DOHH2 (cell line): ENCODE measurements around the gene ATP6V0A4.

Experiments
- CTCF ChIP-seq: fragments of 200-600 bp; sonication (generic); IDR thresholded peaks from one replicate; pipeline ENCODE4 v1.5.1; 2014; ENCODE audit warnings: antibody characterized with exemption, mild to moderate bottlenecking, low read depth, low read length; ENCODE audit not compliant: poor library complexity, severe bottlenecking
- EZH2phosphoT487 ChIP-seq: fragments of 200-600 bp; sonication (generic); IDR thresholded peaks from 2 replicates; pipeline ENCODE4 v1.6.1; 2017; ENCODE audit warnings: borderline replicate concordance, mild to moderate bottlenecking, antibody characterized with exemption, low read length, moderate library complexity, mixed read lengths

DNA sequence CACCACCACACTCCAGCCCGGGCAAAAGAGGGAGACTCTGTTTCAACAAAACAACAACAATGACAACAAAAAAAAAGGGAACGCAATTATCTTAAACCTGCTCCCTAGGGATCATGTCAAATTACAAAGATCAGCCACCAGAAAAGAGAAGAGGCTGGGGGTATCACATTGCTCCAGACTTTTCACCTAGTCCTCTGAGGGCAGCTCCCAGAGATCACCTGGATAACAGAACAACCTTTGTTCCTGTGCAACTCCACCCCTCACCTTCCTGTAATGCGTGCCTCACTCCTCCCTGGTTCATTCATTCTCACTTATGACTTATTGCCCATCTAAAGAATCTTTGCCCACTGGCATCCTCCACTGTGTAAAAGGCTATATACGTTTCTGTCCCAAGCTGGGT is 128.6 kb downstream of the ATP6V0A4 start:
- TF ChIP-seq EZH2phosphoT487 (no peak), CTCF (no peak)
